GM18526 (cell line): ENCODE data around the gene E2F8.

Source experiments
- POLR2A ChIP-seq: IDR thresholded peaks from 3 replicates; pipeline ENCODE4 v1.6.1; 2011; ENCODE audit not compliant: insufficient read length; ENCODE audit errors: extremely low read depth

E2F8 gene

DNA sequence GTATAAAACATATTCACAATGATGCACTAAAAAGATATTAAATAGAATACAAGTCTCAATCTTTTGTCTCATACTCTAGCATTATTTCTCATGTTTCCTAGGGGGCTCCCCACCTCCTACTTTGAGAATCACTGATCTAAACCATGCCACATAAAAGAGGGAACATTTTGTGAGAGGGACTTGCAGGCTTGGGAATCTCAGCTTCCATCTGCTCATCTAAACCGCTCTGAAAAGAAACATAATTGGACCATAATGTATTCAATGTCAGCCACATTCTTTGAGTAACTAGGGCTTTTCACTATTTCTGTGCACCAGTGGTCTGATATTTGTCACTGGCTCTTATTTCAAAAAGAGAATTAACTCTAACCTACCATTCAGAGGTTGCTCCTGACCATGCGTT lies 32.6 kb downstream of the E2F8 start:
- TF ChIP-seq POLR2A, result no peak

DNA sequence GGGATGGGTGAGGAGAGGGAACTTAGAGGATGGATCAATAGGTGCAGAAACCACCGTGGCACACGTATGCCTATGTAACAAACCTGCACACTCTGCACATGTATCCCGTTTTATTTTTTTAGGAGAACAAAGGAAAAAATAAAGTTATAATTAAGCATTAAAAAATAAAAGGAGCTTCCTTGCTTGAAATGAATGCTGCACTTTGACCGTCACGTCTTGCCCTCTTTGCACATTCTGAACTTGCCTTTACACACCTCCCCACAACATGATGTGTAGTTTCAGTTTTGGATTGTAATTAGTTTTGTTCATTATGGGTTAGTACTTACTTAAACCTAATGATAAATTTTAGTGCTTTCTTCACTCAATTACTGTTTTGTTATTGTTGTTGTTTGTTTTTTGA lies 35.9 kb downstream of the E2F8 start:
- no peak for TF ChIP-seq POLR2A

DNA sequence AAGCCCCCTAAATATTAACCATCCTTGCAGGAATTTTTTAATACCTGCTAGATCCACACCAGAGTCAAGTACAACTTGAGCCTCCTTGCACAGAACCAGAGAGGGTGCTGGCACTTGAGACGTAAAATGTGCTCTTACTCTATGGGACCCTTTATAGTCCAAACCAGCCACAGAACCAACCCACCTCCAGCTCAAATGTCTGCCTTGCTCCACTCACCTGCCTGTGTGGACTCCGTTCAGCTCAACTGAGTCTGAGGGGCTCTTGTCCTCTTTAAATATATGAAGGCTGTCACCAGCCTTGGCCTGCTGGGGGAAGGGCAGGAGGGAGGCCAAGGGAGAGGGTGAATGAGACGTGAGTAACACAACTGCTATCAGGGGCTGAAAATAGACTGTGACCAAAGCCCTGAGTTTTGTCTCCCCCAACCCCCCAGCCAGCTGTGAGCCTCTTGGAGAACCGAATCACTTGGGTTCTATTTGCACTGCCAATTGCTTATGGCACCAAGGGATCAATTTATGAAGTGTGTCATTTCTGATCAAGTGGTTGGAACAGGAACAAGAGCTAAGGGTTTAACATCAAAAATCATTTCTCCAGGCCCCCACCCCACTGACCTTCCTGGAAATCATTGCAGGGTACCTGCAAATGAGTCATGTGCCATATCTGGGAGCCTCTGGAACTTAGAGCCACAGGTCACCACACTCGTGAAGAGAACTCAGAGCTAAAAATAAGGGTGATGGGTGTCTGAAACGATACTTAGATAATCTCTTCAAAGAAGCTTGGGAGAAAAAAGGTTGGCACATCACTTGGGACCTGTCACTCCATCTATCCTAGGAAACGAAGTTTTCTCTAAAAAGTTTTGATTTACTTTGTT lies 38.8 kb downstream of the E2F8 start, which contains the start of gene CSRP3:
Gene CSRP3, minus strand, starts transcription at position 247 of the 869 bp plus-strand sequence. CDS start 9,535 bp downstream, outside the sequence.
- TF ChIP-seq POLR2A, result no peak

DNA sequence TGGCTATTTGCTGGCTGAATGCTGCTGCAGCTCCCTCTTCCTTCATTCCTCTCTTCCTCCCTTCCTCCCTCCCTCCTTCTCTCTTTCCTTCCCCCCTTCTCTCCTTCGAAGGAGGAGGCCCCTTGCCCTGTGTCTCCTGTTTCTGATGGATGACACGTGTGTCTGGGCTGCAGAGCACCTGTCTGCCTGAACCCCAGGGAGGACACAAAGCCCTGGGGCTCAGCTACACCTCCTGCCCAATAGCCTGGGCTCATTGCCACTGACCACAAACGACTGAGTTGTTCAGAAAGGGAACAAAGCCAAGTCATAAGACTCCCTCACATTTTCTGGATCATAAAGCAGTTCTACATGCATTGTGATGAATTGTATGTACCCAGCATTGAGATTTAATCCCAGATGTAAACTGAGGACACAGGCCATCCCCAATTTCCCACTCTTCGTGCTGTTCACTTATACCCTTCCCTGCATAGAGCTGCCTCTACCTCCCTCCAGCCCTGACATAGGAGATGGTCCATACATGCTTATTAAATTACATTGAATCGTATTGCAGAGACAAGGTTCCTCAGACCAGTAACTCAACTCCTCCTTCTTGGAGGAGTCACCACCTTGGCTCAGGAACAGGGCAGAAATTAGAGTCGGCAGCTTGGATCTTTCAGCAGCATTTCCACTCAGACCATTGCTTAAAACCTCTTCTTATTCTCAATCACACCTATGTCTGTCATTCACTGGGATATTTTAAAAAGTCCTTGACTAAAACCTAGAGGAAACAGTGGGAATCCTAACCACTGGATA lies 40.1 kb downstream of the E2F8 start:
- TF ChIP-seq POLR2A, result no peak

DNA sequence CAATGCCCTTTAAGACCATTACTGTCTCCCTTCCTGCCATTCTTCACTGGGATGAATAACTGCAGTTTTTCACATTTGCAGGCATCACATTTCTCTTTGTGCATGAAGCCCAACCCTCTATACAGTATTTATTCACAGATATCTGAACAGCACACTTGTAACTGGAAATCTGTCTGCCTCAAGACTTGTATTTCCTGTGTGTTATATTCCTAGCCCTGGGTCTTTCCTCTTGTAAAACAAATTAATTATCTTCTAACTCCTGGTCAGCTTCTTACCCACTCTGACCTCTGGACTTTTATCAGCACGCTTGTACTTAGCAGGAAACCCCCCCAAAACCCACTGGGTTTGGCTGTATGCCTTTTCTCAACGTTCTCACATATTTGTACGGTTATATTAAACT lies 41.0 kb downstream of the E2F8 start:
- no peak for TF ChIP-seq POLR2A

DNA sequence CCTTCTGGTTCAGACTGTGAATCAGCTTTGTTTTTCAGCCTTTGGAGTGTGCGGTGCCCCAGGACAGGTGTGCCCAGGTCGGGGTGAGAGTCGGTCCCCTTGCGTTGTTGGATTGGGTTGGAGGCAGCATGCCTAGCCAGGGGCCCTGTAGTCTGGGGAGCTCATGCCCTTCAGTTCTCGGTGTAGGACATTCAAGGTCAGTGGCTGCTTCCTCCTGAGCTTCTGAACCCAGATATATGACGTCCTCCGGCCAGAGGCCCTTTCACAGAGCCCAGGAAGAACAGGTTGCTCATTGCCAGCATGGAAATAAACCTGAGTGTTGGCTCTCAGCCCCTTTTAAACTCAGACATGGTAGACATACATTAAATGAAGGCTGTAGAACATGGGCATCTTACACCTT lies 41.7 kb downstream of the E2F8 start:
- TF ChIP-seq POLR2A, result no peak

DNA sequence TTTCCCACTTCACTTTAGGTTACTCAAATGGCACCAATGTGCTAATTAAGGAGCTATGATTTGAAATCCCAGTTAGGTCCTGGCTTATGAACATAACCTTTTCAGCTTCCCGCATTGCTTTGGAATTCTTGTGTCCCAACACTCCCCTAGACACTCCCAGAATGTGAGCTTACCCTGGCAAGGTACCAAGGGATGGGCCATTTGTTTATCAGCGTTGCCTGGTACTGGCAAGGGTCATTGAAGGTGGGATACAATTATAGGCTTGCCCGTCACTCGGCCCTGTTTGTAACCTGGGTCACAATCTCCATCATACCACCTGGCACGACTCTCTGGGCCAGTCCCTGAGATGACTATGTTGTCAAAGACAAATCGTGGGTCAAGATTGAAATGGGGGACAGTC lies 44.3 kb downstream of the E2F8 start:
- TF ChIP-seq POLR2A, result no peak

DNA sequence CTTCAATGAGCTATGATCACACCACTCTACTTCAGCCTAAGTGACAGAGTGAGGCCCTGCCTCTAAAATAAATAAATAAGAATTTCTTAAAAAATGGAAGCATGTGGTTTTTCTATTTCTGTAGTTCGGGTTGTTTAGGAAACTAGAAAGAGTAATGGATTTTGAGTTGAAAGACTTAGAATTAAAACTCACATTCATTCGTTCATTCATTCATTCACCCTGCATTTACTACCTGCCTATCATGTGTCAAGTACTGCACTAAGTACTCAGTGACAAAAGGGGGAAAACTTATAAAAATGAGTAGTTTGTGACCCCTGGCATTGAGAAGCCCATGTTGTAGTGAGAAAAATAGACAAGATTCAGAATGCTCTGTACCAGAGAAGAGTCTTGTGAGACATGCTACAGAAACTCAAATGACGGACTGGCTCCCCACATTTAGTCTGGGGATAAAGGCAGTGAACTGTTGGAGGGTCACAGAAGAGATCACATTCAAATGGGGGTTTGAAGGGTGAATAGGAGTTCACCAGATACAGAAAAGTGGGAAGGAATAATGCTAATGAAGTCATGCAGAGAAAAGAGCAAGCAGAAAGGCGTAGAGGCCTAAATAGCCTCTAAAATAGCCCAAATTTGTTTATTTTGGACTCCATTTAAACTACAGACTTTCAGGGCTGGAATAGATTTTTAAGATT lies 46.0 kb downstream of the E2F8 start:
- no peak for TF ChIP-seq POLR2A

DNA sequence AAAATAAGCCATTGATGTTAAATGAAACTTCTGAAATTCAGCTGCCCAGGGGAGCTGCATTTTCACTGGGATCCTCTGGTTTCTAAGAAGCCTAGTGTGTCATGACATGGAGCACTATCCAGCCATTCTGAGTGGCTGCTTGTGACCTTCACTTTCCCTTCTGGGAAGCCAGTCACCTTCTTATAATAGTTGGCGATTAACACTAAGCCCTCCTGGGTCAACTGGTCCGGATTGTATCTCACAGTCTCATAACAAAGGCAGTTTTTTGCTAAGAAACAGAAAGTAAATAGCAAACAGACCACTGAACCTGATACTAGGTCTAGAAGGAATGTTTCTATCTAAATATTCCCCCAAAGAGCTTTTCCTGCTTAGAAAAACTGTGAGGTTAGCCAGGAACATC lies 46.8 kb downstream of the E2F8 start:
- no peak for TF ChIP-seq POLR2A

DNA sequence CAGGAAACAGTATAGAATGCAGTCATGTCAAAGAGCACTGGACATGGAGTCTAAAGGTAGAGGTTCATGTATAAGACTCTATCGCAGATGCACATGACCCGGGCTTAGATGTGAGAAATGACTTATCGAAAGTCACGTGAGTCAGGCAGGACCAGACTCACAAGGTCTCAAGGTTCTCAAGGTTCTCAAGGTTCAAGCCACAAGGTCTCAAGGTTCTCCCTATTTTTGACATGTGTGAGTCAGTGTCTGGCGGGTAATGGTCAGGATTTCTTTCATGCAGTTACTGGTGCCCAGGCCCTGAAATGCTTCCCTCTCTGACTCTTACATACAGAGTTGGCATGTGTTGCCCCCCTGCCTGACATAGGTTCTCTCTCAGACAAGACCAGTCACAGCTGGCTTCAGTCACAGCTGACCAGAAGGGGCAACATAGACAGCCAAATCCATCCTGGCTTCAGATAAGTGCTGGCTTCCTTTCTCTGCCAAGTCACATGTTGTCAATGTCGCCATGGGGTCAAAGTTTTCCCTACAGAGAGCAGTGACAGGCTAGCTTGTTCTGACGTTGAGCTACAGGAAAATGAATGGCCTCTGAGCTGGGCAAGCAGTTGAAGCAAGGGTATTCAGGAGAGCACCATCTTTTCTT lies 49.1 kb downstream of the E2F8 start:
- no peak for TF ChIP-seq POLR2A

DNA sequence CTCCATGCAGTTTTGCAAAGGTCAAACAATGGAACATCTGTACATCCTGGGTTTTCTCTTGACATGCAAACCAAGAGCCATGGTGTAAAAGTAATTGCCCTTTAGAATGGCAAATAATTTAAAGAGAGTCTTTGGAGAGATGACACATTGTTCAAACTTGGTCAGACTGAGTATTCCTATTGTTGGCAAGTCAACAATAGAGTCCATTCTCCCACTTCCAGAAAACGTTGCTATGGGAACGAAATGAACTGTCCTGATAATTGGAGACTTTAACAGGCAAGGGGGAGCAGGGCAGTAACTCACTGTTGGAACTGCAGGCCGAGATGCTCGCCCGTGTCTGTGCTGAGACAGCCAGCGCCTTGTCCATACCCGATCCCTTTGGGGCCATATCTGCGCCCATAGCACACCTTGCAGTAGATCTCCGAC lies 52.9 kb downstream of the E2F8 start:
- TF ChIP-seq POLR2A, result no peak

DNA sequence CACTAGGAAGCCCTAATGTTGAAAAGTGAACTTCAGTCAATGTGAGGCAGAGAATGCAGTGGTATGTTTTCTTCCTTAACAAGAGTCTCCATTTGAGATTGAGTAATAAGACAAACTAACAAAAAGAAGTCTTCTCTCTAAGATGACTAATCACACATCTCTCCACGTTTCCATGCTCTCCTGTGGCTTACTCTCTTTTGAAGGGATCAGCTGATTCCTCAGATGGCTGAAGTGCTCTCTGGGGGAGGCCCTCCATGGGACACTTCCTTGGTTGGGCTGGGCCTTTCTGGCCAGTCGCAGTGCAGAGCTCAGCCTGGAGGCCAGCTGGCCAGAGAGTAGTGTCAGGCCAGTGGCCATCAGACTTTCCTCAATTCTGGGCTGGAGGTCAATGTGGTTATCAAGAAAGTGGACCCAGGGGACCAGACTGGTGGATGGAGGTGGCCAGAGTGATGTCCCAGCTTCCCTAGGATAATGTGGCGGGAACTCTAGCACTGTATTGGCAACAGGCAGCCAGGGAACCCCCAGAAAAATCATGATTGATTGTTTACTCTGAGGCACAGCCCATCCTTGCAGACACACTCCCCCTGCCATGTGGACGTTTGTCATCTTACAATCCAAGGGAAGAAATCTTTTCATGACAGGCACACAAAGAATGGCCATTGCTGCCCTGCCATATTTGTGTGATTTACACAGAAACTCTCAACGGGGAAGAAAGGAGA lies 53.5 kb downstream of the E2F8 start:
- no peak for TF ChIP-seq POLR2A

DNA sequence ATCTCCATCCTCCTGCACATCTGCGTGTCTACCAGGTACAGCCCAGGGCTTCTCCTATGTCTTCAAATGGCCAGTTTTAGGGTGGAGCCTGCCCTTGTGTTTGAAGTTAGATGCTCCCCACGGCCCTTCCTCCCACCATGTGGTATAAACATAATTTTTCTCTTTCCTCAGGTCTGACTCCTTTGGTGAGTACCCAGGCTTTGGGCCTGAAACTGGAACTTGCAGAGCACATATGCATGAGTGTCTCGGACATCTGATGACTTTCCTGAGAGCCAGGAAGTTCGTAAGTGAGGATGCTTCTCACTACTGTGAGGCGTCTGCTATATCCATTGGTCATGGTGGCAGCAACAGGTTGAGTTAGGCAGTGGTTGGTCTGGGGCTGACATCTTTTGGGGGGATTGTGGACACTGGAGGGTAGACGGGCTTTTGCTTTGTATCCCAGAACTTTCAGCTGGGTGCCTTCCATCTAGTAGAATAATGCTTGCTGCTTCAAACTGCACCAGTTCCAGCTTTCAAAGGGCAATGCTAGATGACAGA lies 55.2 kb downstream of the E2F8 start:
- no peak for TF ChIP-seq POLR2A

DNA sequence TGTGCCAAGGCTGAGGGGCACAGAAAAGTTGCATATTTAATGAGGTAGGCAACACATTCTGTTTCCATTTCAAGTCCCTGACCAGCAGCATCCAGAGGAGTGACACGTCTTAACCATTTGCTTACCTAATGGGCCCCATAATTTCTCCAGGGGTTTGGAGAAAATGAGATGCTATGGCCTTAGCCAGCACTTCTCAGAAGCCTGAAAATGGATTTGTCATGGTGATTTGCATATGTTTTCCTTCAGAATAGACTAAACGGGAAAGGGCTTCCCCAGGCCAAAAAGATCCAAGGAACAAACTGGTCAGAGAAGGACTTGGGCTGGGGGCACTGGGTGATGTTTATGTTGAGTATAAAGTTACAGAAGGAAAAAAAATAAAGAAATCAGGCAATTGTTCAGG lies 55.7 kb downstream of the E2F8 start:
- TF ChIP-seq POLR2A, result no peak
